Stimulated activated CD4-positive, alpha-beta T cell treated with anti-CD3 and anti-CD28 coated beads, Interleukin-4, amount 100 ng/mL, for 48 hours (primary cell): ENCODE data around the gene CSF1.
"Not testable (repeated sequence)": the region's sequence is repeated elsewhere in the genome, so short reads cannot be mapped to it uniquely, and the experiment has no call there.

Experiments
- DNase-seq, 2 donors: peaks; one replicate each; pipeline ENCODE4 v3.0.0-alpha.2; 2020; ENCODE audit warnings: low read depth in 2 of 2

CSF1 gene

DNA sequence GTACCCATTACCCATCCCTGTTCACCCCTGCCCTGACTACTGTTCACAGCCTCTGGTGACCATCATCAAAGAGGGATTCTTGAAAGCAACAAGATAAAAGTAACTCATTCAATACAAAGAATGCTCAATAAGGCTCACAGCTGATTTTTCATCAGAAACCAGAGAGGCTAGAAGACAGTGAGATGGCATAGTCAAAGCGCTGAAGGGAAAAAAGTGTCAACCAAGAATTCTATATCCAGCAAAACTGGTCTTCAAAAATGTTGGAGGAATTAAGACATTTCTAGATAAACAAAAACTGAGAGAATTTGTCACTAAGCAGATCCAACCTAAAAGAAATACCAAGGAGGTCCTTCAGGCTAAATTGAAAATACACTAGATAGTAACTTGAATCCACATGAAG lies 27.1 kb downstream of the CSF1 start:
- DNase-seq: no peak

DNA sequence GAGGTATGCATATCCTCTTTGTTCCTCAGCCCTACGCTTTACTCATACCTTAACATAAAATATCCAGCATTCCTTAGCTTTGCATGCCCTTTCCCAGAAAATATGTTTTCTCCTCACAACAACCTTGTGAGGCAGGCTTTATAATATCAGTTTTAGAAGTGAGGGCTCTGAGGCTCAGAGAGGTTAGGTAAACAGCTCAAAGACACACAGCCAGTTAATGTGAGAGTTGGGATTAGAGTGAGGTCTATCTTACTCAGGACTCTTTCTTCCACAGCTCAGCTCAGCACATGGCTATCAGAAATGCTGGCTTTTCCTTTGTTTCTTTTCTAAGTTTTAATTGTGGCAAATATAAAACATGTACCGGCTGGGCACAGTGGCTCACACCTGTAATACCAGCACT lies 27.9 kb downstream of the CSF1 start:
- DNase-seq: no peak

DNA sequence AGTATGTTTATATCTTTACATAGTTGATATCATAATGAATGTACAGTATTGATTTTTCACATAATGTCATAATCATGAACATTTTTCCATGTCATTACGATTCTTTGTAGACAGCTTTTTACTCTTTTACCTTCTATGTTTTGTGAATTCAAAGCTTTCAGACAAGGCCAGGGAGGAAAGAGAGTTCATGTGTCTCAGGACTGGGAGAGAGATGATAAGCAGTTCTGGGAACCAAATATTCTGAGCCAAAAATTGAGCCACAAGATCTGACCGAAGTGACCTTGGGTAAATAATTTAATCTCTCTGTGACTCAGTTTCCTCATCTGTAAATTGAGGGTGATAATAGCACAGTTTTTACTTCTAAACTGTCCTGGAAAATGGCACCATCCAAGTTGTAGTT lies 31.8 kb downstream of the CSF1 start:
- DNase-seq: no peak

DNA sequence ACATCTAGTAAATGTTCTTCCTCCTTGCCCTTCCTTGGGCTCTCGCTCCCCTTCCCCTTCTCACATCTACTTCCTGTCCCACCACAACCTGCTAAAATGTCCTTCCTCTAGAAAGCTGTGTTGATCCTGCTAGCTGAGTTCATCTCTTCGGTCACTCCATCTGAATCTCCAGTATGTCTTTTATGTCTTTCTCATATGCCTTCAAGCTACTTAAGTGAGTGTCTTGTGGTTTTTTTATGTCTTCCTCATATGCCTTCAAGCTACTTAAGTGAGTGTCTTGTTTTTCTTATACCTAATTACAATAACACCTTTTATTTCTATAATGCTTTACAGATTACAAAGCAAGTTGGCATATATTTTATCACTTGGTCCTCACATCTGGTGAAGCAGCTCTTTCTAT lies 33.9 kb downstream of the CSF1 start:
- DNase-seq: no peak

DNA sequence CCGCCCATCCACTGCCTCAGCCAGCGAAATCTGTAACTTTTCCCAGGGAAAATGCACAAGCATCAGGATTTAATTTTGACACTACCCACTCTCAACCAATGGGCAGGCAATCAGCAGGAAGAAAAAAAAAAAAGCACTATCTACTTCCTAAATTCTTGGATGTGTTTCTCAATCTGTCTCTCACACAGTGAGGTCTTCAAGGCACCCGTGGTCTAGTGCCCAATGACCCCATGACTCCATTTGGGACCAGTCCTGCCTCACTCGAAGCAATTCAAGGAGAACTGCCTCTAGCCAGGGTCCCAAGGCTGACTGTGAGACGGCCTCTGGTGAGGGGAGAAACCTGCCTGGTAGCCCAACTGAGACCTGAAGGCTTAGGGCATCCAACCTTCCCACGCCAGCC lies 35.9 kb downstream of the CSF1 start:
- DNase-seq: no peak

DNA sequence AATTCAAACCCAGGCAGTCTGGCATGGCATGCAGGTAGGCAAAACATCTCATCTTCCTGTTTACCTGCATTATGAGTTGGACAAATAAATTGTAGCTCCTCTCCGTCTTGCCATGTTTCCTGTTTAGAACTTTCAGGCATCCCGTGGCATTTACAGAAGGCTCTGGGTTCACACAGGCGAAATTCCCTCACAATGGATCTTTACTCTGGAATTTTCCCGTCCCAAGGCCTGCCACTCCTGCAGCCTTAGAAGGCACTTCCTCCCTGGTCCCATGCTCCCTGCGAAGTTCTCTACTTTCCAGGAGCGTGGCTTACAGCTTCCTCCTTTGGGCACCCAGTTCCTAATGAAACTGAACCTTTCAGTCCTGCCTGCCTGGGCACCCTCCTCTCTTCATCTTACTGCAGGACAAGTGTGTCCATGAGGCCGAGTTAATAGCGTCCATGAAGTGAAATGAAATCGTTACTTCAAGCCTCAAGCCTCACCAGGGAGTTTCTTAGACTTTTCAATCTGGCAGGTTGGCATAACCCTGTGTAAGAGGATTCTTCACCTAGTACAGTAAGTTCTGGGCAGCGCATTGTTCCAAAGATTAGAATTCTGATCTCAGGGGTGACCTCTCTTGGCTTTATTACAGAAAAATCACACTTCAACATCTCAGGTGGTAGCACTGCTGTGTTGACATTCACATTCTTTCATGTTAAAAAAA lies 37.1 kb downstream of the CSF1 start:
- no peak for DNase-seq

DNA sequence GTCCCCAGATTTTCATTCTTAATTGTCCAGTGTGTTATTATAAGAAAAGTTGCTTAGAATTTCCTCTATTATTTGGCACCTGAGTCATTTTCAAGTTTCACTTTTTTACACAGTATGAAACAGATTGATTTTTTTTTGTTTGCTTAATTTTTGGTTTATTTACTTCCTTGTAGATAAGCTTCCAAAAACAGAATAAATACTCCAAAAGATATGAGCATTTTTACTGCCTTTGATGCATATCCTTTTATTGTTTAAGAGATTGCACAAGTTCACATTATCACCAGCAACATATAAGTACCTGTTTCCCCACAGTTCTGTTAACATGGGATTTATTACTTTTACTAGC lies 37.6 kb downstream of the CSF1 start:
- DNase-seq: no peak

DNA sequence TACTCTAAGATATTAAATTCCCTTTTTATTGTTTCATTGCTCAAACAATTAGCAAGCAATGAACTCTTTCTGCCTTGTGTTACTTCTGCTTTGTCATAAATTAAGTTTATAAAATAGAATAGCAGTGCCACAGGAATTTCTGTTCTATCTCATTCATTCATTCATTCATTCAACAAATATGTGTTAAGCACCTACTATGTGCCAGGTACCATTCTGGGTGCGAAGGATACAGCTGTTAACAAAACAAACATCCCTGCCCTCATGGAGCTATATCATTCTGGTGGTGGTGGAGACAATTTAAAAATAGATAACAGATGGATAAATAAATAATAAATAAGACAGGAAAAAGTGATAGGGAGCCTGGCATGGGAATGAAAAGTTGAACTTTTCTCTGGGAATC lies 39.4 kb downstream of the CSF1 start:
- no peak for DNase-seq

DNA sequence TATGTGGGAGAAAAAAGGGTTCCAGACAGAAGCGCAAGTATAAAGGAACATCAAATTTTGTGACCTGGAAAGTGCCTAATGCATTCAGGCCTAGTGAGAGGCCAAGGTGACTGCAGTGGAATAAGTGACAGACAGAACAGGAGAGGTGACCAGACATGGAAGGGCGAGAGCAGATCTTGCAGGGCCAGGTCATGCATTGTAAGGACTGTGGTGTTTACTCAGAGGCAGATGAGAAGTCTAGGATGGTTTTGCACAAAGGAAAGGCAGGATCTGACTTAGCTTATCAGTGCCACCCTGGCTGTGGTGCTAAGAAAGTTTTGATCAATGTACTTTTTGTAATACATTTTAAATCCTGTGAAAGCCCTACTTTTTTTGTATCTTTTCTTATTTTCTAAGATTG lies 39.9 kb downstream of the CSF1 start:
- no peak for DNase-seq

DNA sequence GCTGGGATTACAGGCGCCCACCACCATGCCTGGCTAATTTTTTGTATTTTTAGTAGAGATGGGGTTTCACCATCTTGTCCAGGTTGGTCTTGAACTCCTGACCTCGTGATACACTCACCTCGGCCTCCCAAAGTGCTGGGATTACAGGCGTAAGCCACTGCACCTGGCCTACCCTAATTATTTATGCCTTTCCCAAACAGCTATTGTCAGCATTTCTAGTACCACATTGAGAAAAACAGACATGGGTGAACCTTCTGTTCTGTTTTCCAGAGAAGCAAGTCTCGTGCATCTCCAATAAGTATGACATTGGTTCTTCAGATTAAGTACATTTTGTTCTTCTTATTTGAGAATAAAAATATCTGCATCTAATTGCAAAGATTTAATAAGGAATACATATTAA lies 40.9 kb downstream of the CSF1 start:
- not testable (repeated sequence) for DNase-seq

DNA sequence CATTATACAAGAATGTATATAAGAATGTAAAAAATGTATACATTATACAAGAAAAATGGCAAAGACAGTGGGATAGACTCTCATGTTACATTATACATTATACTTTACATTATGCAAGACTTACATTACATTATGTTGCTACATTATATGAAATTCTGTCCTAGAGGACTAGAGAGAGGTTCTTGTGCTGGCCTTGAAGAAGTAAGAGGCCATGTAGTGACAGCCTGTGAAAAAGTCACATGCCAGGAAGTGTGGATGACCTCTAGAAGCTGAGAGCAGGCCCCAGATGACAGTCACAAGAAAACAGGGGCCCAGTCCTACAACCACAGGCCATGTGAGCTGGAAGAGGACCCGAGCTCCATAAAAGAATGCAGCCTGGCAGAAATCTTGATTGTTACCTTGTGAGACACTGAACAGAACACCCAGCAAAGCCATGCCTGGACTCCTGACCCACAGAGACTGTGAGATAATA lies 43.4 kb downstream of the CSF1 start:
- DNase-seq: no peak

DNA sequence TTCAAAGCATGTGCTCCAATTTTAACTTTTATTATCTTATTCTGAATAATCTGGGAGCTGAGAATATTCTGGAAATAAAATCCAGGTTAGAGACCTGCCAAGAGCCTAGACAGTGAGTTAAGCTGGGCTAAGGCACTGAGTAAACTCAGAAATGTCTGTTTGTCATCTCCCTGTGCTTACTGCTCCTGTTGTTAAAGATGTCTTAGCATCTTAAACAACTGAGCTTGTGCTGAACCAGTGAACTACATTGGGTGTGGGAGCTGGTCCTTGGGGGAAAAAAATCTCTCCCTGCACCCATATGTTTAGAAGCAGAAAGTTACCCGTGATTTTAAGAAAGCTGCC lies 49.0 kb downstream of the CSF1 start:
- no peak for DNase-seq

DNA sequence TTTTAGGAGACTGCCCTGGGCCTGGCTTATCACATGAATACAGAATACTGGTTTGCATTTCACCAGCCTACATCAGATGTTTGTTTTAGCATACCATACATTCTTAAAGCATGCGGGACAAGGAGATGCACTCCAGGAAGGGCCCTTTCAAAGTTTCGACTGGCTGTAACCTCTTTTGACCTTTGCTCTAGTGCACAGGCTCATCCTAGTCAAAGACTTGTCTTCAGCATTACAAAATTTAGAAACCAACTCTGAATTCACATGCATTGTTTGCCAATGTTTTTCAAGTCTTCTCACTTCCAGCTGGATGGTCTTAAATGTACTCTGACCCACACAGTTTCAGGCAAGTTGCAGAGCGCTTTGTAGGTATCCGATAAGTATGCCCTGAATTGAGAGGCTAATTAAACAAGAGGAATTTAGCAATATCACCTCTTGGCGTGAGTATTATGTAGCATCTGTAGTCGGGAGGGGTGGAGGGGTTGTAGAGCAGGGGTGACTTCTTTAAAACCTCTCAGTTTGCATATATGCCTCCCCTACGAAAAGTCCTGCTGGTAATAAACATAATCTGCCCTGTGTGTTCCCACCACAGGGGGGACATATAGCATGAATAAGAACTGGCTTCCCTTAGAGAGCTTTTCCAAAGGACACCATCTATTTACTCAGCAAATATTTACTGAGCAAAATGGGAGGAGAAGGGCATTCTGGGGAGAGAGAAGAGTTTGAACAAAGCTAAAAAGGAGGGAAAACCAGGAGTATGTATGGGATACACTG lies 49.5 kb downstream of the CSF1 start:
- no peak for DNase-seq

DNA sequence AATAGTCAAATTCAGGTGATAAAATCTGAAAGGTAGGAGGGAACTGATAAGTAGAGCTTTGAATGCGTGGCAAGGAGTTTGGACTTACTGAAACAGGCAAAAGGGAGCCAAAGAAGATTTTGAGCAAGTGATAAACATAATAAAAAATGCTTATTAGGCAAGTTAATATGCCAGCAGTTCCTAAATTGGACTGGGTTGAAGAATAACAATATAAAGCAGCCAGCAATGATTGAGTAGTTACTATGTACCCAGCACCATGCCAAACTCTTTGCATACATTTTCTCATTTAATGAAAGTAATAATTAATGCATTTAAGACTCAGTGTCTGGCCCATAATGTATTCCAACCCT lies 50.1 kb downstream of the CSF1 start:
- DNase-seq: no peak

DNA sequence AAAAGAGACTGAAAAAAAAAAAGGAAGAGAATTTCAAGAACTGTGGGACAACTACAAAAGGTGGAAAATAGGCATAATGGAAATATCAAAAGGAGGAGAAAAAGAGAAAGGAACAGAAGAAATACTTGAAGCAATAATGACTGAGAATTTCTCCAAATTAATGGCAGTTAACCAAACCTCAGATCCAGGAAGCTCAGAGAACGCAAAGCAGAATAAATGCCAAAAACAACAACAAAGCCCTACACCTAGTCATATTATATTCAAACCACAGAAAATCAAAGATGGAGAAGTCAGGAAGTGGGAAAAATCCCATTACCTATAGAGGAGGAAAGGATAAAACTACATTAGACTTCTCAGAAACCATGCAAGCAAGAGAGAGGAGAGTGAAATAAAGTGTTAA lies 53.2 kb downstream of the CSF1 start:
- DNase-seq: no peak

DNA sequence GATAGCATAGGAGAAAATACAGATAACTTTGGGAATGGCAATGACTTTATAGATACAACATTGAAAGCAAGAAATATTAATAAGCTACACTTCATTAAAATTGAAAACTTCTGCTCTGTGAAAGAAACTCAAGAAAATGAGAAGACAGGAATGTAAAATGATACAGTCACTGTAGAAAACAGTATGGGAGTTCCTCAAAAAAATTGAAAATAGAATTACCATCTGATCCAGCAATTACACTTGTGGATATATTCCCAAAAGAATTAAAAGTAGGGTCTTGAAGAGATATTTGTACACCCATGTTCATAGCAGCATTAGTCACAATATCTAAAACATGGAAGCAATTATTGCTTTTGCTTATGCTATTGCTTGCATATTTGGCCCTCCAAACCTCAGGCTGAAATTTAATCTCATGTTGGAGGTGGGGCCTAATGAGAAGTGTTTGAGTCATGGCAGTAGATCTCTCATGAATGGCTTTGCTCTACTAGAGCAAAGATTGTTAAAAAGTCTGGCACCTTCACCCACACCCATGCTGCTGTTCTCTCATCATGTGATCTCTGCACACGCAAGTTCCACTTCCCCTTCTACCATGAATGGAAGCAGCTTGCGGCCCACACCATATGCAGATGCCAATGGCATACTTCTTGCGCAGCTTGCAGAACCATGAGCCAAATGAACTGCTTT lies 58.6 kb downstream of the CSF1 start:
- DNase-seq: no peak

DNA sequence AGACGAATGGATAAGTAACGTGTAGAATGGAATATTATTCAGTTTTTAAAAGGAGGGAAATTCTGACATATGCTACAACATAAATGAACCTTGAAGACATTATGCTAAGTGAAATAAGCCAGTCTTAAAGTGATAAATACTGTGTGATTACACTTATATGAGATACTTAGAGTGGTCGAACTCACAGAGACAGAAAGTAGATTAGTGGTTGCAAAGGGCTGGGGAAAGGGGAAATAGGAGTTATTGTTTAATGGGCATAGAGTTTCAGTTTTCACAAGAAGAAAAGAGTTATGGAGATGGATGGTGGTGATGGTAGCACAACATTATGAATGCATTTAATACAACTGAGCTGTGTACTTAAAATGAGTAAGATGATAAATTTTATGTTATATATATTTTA lies 59.3 kb downstream of the CSF1 start:
- no peak for DNase-seq

DNA sequence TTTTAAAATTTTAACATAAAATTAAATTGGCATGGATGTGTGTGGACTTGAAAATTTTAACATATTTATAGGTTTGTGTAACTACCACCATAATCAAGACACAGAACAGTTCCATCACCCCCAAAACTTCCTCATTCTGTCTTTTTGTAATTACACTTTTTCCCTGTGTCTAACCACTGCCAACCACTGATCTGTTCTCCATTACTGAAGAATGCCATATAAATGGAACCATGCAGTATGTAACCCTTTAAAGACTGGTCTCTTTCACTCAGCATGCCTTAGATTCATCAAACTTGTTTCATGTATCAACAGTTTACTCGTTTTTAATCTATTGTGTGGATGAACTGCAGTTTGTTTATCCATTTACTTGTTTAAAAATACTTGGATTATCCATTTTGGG lies 60.9 kb downstream of the CSF1 start:
- no peak for DNase-seq

DNA sequence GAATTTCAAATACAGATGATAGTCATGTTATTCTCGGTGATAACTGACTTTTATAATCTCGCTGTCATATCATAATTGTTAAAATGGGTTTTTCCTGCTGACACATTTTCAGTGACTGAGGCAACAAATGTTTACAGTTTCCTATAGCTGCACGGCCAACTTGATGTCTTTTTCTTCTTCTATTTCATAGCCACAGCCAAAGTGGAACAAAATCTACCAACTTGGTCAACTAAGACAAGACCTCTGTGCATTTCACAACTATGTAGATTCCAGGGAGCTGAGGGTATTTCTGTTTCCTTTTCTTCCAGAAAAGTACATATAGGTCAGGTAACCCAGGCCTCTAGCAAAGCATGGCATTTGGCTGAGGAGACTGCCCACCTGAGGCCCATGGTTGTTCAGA lies 63.5 kb downstream of the CSF1 start:
- no peak for DNase-seq

DNA sequence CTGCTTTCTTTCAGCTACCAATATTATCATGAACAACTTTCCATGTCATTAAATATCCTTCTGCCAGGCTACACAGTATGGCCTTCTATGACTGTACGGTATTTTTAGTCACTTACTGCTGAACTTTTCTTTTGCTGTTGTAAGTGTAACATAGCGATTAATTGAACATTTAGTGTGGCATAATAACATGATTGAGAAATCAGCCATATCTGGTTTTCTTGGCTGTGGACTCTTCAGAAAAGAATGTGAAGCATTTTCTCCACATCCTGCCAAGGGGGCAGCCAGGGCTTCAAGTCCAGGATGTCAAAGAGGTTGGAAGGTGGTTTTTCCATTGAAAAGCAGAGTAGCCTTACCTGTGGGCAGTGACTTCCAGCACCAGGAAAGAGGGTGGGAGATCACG lies 65.1 kb downstream of the CSF1 start:
- no peak for DNase-seq

DNA sequence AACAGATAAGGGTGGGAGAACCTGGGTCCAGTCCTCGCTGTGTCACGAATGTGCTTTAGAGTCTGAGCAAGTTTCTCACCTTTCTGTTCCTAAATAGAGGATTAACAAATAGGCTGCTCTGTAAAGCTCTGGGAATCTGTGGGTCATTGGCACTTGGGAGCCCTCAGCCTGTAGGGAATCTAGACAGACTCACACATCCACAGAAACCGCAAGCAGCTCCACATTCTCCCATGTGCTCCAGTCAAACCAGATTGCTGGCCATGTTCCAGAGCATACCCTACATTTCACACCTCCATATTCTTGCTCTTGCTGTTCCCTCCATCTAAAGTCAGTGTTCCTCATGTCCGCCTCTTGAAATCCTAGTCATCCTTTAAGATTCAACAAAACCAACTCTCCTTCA lies 66.1 kb downstream of the CSF1 start:
- DNase-seq: no peak

DNA sequence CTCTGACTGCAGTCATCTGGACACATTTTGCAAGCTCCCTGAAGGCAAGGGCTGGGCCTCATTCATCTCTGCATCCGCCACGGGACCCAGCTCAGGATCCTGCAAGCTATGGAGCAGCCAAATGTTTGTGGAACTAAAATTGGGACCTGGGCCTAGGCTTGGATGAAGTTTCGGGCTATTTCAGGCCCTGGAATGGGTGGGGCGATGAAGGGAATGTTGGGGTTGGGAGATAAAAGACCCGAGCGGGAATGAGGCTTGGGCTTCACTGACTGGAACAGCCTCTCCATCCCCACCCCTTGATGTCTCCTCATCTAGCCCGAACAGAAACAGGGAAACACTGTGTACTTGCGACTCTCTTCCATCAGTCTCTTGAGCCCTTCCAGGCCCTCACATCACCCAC lies 66.6 kb downstream of the CSF1 start:
- DNase-seq: no peak

DNA sequence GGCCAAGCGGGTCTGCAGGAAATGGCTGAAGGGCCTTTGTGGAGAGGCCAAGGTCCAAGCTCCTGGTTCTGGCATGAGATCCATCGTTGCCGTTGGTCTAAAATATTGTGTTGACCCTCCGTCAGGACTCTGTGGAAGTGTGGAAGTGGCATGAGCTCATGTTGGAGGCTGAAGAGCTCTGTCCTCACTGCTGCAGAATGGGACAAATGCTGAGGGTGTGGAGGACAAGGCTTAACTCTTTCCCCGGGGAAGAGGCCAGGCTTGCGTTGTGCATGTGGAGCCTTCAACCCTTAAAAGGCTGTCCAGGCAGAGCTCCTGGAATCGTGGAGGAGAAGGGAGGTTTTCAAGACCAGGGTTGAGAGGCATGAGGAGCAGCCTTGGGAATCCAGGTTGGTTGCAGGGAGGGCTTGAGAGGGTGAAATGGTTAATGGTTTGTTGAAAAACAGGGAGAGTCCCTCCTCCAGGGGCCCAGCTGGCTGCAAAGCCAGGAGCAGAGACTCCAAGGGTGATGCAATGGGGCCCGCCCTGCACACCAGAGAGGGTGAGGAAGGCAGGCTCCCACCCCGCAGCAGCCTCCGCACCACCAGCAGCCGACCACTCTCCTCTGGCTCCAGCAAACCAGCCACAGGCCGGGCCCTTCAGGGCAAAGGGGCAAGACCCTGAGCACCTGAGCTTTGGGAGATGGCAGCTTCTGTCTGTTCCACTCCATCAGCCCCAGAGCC lies 67.2 kb downstream of the CSF1 start:
- DNase-seq: no peak
